ENCODE results near the gene NIPAL3.

DNA sequence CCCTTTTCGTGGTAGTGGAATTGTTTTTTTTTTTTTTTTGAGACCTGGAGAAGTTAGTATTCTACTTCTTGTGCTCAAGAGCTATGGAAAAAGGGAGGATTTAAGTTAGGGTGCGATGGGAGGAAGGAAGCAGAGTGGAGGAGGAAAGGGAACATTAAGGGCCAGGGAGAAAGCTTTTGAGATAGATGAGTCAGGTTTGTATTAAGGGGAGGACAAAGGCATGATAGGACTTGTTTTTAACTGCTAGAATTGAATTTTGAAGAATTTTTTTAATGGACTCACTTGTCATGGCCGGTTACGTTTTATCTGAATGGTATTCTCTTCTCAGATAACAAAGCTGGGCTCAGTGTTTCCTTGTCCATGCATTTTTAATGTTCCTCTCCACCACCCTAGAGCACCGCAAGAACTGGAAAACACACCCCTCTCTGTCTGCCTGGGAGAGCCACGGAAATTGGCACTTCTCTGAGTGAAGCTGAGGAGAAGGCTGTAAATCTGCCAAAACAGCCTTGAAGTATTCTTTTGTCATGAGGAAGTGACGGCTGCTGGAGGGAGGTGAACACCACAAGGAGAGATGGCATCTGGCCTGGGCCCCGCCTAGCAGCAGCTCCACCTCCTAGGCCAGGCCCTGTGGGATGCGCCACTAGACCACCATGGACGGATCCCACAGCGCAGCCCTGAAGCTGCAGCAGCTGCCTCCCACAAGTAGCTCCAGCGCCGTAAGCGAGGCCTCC, 3.5 kb downstream of the NIPAL3 start:
- TF ChIP-seq POLR2A (IDR thresholded peaks at IDR 0.05; ENCODE audit: low read depth, low read length) (no peak), POLR2AphosphoS5 (IDR thresholded peaks at IDR 0.05; ENCODE audit: low read depth, low read length) (no peak)

All from GM12891 (cell line).